Measurements from ENCODE around the gene BTBD2.

The BTBD2 gene

DNA sequence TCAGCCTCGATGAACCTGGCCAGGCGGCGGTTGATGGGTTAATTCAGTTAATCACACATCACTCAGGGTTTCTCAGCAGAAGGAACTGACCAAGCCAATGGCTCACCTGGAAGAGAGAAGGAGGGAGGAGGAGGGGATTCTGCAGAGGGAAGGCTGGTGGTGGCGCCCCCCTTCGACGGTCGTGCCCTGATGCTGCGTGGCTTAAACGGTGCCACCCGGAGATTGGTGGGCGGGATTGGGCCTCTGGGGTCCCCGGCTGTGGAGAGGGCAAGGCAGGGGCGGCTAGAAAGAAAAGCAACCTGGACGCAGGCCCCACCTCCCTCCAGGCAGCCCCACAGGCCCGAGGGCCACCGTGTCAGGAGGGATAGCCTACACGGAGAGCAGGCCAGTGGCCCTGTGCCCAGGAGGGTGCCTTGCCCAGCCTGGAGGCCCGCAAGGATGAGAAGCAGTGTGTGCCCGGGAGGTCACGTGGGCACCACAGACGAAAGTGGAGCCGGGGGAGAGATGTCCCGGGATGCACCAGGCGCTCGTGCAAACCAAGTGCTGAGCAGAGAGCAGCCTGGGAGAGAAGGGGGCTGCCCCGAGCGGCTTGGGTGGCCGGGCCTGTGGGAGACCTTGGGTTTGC lies 58.5 kb downstream of the BTBD2 start:
- no peak for DNase-seq

DNA sequence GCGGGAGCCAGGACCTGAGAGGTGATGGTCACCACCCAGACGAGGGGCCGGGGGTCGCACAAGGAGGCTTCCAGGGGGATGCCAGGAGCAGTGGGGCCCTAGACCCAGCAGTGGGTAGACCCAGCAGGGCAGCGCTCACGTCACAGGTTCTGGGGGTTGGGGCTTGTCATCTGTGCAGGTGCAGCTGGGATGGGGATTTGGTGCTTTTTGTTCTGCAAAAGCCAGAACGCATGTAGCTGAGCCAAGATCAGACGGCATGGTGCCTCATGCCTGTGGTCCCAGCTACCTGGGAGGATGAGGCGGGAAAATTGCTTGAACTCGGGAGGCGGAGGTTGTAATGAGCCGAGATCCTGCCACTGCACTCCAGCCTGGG lies 59.4 kb downstream of the BTBD2 start:
- no peak for DNase-seq

DNA sequence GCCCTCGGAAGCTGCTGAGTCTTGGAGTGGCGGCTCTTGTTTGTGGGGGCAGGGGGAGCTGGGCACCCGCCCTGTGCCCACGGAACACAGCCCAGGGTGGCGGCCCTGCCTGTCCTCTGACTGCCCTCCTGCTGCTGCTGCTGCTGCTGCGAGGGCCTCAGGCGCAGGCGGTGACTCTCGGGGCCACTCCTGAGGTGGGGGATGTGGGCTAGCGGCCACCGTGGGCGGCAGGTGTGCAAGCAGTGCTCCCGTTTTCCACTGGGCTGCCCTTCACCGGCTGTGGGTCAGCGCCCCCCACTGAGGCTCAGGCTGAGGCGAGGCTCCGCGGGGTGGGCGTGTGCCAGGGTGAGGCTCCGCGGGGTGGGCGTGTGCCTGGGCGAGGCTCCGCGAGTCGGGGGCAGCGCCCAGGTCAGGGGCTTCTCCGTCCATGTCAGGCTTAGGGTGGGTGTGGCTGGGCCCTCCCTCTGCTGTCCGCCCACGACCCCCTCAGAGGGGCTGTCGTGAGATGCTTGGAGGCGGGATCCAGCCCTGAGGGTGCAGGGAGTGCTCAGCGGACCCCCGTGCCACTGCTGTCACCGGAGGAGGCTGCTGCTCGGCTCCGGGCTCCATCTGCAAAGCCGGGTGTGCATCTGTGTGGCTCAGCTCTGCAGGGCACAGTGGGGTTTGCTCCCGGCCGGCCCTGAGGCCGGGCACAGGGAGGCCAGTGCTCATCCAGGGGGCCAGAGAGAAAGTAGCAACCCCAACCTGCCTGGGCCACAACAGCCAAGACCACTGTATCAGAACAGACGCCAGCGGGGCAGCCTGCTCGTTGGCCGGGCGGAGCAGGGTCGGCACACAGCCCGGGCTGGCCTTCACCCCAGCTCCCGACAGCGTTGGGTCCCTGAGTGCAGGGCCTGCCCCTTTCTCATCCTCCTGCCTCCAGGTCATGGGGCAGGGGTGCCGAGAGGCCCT lies 60.1 kb downstream of the BTBD2 start:
- no peak for DNase-seq

DNA sequence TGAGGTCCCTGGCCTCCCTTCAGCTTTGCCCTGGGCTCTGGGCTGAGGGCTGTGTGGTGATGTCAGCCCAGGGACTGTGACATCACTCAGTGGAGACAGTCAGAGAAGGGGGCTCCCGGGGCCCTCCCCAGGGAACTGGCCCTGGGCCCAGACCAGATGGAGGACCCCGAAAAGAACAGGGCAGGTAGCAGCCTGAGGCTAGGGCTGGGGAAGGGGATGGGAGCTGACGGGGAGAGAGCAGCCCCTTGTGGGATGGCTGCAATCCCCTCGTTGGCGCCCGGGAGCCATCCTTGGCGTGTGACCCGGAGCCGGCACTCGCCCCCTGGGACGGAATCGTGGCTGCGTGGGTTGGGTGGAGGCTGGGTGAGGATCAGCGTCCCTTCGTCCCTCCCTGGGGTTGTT lies 61.0 kb downstream of the BTBD2 start:
- DNase-seq: no peak

DNA sequence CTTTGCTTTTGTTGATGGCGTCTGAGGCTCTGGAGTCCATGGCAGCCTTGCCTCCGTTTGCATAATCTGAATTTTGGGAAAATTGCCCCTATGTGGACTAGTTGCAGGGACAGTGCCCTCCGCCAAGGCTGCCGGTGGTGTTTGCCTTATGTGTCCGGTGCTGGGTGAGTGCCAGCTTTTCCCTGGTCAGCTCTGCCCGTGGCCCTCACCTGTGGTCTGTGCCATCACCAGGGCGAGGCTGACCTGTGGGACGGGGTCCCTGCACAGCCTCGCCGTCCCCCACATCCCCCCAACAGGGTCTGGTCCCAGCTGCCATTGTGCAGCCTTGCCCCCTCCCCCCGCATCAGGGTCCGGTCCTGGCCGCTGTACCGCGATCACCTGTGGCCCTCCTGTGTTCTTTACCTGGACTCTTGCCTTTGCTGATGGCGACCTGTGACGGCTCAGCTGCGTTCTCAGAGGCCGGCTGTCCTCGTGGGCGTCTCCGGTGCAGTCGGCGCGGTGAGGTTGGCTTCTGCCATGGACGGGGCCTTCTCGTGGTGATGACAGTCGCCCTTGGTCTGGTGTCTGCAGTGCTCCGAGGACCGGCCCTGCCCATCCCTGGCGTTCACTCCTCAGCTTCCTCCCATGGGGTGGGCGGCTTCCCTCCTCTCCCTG lies 61.9 kb downstream of the BTBD2 start:
- DNase-seq: no peak

DNA sequence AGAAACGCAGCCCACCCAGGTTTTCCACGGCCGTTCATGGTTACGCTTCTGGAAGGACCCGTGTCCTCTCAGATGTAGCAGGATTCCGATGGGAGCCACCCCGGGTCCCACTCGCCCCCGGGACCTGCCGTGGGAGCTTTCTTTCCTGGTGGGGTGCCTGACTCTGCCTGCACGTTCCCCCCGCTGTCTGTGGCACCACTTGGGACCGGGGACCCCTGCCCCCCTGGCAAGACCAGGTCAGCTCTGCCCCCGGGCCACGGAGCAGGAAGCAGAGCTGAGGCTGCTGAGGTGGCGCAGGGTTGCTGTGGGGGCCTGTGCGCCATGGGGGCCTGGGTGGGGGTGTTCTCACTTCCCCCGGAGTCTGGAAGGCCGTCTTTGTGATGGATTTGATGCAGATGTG lies 62.5 kb downstream of the BTBD2 start:
- no peak for DNase-seq

DNA sequence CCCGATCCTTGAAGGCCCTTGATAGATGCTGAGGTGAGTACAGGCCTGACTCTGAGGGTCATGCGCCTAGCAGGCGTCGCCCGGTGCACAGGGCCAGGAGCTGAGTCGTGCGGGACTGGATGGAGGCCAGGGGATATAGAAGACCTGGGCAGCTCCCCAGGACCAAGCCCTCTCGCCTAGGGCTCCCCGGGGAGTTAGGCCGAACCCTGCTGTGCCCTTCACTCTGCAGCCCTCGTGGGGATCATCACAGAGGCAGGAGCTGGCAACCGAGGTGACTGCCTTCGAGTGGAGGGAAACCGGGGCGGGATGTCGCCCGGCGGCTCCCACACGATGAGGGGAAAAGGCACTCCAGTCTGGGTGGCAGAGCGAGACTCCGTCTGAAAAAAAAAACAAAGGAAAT lies 62.9 kb downstream of the BTBD2 start:
- no peak for DNase-seq

DNA sequence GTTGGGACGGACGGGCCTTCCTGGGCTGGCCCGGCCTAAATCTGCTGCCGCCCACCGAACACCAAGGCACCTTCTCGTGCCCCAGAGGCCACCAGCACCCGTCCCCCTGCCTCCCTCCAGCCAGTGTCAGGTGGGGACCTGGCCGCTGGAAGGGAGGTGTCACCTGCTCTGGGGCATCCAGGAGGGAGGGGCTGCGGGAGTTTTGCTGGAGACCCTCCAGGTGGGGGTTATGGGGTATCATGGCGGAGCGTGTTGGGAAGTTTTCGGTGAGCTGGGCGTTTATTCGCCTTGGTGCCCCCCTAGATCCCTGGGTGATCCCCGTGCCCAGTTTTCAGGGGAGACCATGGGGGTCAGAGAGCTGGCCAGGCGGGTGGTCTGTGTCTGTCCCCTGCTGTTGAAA lies 64.9 kb downstream of the BTBD2 start:
- no peak for DNase-seq

DNA sequence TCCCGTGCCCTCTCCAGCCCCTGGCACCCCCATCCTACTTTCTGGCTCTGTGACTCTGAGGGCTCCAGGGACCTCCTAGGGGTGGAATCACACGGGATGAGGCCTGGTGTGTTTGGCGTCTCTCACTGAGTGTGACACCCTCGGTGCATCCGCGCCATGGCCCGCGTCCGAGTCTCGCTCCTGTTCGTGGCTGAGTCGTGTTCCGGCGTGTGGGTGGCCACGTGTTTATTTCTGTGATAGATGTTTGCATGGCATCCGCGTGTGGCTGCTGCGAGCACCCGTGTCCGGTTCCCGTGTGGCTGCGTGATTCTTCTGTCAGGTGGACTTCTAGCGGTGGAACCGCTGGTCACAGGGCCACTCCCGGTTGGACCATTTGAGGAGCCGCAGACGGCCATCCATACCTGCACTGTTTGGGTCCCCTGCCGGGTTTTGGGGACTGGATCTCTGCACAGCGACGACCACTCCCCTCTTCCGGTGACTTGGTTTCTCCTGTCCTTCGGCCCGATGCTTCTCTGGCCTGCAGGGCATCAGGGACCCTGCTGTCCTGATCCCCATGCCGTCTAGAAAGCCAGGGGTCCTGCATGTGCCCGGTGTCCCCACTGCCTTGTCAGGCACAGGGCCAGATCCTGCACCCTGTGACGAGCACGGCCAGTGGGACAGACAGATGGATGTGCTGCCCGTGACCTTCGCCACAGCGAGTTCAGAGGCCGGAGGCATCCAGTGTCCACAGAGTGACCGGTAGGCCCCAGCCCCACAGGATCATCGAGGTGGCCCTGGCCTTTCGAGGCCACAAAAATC lies 66.0 kb downstream of the BTBD2 start:
- no peak for DNase-seq

DNA sequence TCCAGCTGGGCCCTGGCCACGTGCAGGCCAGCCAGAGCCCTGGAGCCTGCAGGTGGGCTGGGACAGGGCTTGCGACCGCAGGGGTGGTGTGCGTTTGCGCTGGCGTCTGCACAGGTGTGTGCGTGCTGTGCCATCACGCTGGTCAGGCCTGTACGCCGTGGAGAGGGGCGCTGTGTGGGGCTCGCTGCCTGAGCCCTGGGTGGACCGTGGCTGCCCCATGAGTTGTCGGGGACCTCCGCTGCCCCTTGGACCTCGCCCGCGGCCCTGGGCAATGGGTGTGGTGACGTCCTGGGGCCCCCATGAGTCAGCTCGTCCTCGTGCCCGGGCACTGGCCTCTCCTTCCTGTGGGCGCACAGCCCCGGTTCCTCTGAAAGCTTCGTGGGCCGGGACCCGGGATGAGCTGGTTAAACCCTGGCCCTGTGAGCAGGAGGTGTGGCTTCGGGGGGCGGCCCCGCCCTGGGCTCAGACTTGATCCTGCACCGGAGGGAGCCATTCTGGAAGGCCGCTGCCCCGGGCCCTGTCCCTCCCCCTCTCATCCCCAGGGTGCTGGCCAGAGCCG lies 67.8 kb downstream of the BTBD2 start:
- DNase-seq: no peak

DNA sequence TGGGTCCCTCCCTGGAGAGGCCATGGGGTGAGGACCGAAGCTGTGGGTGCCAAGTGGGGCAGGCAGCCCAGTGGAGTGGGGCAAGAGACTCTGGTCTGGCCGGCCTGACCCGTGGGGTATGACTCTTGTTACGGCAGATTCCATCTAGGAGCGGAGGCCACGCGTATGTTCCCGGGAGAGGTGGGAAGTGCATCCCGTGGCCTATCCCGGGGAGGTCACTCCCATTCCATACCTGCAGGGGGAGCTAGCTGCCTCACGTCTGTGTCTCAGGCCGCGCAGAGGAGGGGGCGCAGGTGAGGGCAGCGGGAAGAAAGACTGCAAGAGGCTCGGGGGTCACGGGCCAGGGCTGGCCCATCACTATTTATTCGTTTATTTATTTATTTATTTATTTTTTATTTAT lies 69.6 kb downstream of the BTBD2 start:
- peak; percentile 21 for DNase-seq

DNA sequence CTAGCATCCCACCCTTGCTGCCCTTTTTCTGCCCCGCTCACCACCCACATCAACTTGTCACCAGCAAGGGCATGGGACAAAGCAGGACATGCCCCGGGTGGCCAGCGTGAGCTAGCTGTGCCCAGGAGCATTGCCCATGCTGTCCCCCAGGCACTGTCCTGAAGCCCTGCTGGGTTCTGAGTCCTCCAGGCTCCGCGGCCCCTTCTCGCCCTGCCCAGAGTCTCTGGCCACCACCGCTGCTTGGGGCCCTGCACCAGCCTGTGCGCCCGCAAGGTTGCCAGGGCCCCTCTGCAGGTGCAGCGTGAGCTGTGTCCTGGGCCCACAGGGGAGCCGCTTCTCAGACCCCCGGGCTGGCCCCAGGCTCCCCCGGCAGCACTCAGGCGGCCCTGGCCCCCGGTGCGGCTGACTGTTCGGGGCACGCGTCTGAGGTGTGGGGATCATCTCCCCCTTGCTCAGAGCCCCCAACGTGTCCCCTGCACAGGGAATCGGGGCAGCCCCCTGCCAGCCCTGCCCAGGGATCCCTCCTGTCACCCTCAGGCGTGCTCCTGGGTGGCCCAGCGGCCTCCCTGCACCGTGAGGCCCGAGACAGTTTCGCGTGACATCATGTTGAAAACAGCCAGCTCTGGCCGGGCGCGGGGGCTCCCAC lies 70.5 kb downstream of the BTBD2 start:
- no peak for DNase-seq

DNA sequence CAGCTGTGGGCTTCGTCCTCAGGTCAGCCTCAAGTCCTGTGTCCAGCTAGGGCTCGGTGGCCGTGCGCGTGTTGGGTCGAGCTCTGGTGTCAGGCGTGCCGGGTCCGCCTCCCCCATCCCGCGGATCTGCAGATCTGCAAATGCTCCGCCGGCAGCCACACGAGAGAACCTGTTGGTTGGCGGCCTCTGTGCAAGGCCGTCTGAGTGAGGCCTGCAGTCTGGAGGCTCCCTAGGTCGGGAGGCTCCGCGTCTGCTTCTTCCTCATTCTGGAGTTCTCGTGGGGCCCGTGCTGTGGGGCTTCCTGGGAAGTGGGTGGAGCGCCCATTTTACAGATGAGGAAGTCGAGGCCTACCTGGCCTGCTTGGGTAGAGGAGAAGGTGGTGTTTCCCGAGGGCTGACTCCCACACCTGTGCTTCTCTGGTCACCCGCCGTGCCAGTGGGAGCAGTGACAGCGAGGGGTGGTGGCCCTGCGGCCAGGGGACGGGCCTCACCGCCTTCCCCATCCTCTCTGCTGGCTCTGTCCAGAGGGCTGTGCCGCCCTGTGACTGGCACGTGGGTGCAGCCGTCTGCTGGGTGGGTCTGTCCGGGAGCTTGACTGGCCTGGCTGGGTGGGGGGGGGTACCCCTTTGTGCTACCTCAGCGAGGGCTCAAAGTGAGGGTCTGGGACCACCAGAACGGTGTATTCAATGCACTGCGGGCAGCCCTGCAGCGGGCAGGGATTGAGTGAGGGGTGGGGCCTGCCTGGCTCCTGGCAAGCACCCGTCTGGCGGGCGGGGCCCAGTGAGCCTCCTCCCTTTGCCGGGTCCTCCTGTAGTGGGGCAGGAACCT lies 71.2 kb downstream of the BTBD2 start:
- no peak for DNase-seq

DNA sequence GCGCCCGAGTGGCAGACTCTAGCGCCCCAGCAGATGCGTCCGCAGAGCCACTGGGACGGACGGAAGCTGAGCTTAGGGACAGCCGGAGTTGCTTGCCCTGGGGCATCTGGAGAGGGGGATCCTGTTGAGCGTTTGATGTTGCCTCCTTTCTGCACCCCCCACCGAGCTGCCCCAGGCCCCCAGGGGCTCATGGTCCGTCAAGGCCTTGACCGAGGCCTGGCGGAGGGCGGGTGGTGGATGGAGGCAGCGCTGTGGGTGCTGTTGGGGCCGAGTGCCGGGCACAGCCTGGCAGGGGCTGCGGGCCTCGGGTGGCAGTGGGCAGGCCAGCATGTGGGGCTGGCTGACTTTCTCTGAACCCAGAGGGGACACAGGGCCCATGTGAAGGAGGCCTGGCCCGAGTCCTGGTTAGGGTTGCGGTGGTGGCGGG lies 71.8 kb downstream of the BTBD2 start:
- DNase-seq: no peak

DNA sequence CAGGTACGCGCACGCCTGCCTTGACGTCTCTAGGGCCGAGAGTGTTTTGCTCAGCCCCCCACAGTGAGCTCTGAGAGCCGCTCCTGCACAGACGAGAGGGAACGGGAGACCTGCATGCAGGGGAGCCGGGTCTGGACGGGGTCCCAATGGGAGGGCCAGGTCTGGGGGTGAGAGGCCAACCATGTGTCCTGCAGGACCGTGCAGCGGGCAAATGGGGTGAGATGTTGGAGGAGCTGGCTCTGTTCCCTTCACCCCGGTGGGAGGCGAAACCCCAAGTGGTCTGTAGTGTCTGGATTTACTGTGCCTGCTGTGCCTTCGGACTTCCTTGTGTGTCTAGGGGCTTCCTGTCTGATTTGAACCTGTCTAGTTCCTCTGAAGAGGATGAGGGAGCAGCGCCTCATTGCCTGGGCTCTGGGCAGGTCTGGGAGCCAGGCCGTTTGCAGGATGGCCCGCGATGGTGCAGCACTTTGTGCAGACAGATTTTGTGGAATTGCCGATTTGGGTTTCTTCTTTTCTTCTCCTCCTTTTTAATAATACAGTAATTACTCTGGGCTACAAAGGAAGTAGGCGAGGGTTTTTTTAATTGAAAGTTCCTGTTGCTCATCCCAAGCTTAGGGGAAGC lies 72.5 kb downstream of the BTBD2 start:
- no peak for DNase-seq

DNA sequence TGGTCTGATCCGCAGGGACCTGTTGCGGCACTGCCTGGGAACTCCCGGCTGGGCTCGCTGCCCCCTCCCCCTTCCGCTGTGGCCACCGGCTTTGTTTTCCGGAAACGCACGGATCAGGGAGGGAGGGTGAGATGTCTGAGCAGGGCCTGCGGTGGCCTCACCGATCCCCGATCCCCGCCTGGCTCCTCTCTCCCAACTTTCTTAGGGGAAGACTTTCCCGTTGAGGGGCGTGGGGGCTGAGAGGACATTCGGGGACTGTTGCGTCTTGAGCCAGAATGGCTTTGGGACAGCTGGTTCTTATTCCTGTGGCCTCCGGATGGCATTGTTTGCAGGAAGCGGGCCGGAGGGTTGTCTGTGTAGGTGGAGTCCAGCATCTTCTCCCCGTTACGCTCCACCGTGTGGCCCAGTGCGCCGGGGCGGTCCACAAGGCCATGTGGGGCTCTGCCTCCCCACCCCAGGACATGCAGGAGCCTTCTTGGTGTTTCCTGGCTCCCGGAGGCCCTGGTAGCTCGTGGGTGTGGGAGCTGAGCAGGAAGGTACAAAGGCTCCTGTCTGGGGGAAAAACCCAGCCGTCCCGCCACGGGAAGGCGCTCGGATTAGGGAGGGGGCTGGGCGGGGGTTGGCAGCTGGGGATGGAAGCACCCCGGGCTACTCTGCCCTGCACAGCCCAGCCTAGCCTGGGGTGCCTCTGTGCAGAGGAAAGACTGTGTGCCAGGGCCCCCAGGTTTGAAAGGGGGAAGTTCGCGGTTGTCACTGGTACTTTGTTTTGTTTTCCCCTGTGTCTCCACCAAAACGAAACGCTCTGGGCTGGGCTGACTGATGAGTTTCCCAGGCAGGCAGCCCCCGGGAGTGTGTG lies 73.2 kb downstream of the BTBD2 start:
- DNase-seq: peak; percentile 62

DNA sequence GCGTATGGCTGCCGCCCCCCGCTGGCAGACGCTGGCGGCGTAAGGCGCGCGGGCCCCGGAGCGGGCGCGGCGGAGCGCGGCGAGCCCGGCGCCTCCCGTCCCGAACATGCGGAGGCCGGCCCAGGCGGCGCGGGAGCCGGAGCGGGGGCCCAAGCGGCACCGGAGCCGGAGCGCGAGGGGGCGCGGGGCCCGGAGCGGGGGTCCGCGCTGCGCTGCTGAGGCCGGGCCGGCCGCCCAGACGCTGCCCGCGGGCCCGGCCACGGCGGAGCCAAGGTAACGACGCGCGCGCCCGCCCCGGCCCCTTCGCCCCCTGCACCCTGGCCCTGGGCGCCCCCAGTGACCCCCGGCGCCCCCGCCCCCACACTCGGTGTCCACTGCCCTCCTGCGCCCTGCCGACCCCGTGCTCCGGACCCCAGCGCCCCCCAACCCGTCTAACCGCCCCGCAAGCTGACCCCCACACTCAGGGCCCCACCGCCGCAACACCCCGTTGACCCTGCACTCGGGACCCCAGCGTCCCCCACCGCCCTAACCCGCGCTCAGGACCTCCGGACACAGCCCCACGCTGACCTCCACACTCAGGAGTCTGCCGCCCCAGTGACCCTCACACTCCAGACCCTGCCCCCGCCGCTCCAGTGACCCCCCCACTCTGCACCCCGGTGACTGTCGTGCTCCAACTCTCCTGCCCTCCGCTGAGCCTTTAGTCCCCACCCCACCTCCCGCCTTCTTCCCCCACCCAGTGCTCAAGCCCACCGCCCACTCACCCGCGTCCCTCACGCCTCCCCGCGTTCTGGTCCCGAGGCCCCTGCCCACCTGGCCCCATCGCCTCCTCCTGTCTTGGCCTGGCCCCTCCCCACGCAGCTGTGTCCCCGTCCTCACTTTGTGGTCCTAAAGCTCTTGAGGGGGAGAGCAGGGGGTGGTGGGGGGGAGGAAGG lies 74.1 kb downstream of the BTBD2 start, which contains the start of gene CSNK1G2:
TSS of gene CSNK1G2 (plus strand) at position 27 of the 932 bp plus-strand sequence. CDS start 28,601 bp downstream, outside the sequence.
- DNase-seq: no peak

DNA sequence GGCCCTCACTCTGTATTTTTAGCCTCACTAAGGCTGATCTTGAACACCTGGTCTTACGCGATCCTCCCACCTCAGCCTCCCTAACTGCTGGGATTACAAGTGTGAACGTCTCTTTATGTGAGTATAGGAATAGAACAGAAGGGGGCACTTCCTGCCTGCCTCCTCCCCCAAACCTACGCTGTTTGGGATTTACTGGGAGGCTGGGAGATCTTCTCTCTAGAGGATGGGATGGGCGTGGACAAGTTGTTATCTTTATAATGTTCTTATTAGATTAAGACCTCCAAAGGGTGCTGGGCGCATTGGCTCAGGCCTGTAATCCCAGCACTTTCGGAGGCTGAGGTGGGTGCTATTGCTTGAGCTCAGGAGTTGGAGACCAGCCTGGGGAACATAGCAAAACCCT lies 77.4 kb downstream of the BTBD2 start:
- no peak for DNase-seq
